HepG2 (cell line): ENCODE data around the gene VPS54. TPM values are rescaled to one million over a fixed set of nuclear protein-coding genes. Genes with fewer than 3 reads are reported as not detected.

Experiments used
- DMAP1 ChIP-seq: IDR thresholded peaks from 2 replicates; pipeline ENCODE4 v1.6.1; 2016
- DZIP1 ChIP-seq: sonication (generic); formaldehyde crosslinking; IDR thresholded peaks from 2 replicates; pipeline ENCODE4 v1.5.0; 2020; ENCODE audit warnings: mild to moderate bottlenecking, missing genetic modification reagents
- HDAC6 ChIP-seq: fragments of 200-600 bp; sonication (generic); IDR thresholded peaks from 2 replicates; pipeline ENCODE4 v1.7.0; 2017; ENCODE audit warnings: mild to moderate bottlenecking, antibody characterized with exemption, low read length, low read depth
- HMG20B ChIP-seq: conservative IDR thresholded peaks from 2 replicates; pipeline ENCODE4 v1.6.1; 2016; ENCODE audit warnings: missing genetic modification reagents, missing compliant biosample characterization
- IKZF1 ChIP-seq: fragments of 450-650 bp; IDR thresholded peaks from 2 replicates; pipeline ENCODE4 v1.7.1; 2016
- MEIS2 ChIP-seq: sonication (generic); formaldehyde crosslinking; IDR thresholded peaks from 2 replicates; pipeline ENCODE4 v1.9.0; 2021; ENCODE audit warnings: mild to moderate bottlenecking, missing genetic modification reagents
- MTF1 ChIP-seq: sonication (generic); formaldehyde crosslinking; IDR thresholded peaks from 2 replicates; pipeline ENCODE4 v1.5.0; 2020; ENCODE audit warnings: missing genetic modification reagents
- NFYB ChIP-seq: sonication (generic); formaldehyde crosslinking; IDR thresholded peaks from 2 replicates; pipeline ENCODE4 v1.4.0; 2020; ENCODE audit warnings: missing genetic modification reagents
- NR2F6 ChIP-seq, 2 experiments: IDR thresholded peaks; 2 replicates each; pipeline ENCODE4 v1.6.1; 2016; ENCODE audit warnings: antibody characterized with exemption in 1 of 2, mild to moderate bottlenecking in 1 of 2
- RELA ChIP-seq: sonication (generic); formaldehyde crosslinking; IDR thresholded peaks from 2 replicates; pipeline ENCODE4 v1.4.0; 2020; ENCODE audit warnings: missing genetic modification reagents
- TAF1 ChIP-seq: sonication (generic); formaldehyde crosslinking; IDR thresholded peaks from 2 replicates; pipeline ENCODE4 v1.4.0; 2020; ENCODE audit warnings: missing genetic modification reagents
- ZNF382 ChIP-seq: sonication (generic); formaldehyde crosslinking; IDR thresholded peaks from 2 replicates; pipeline ENCODE4 v1.5.0; 2020; ENCODE audit warnings: missing genetic modification reagents, mild to moderate bottlenecking, borderline replicate concordance
- ZNF790 ChIP-seq: sonication (generic); formaldehyde crosslinking; IDR thresholded peaks from 2 replicates; pipeline ENCODE4 v1.8.0; 2022; ENCODE audit warnings: missing genetic modification reagents, mild to moderate bottlenecking, borderline replicate concordance
- ZNF792 ChIP-seq: IDR thresholded peaks from 2 replicates; pipeline ENCODE4 v1.6.1; 2016
- polyA plus RNA-seq, 8 experiments: library from polyadenylated mRNA; depleted of rRNA in 3 of 8; stranded (reverse) in 7 of 8; unstranded in 1 of 8; fragments of >200 nt; fragmentation: Illumina TruSeq in 4 of 8; extraction: Trizol in 4 of 8; gene quantifications; 2 replicates each; pipeline versions ENCODE4 v1.2.1 to v1.2.3, GENCODE V29; 2011 to 2016; ENCODE audit warnings: low read depth in 4 of 8, missing spikeins in 1 of 8, mixed read lengths in 1 of 8; ENCODE audit not compliant: insufficient read depth in 1 of 8
- total RNA-seq, 5 experiments: library from RNA; depleted of rRNA; stranded (reverse); fragments of >200 nt; fragmentation: Illumina TruSeq; extraction: Trizol; gene quantifications; 2 replicates each; pipeline ENCODE4 v1.2.3, GENCODE V29; 2016; ENCODE audit warnings: low read depth in 1 of 5
- TF ChIP-seq, protein P1 (sequence below): sonication (generic); IDR thresholded peaks from 2 replicates; pipeline ENCODE4 v1.6.1; 2016; ENCODE audit warnings: low read depth, borderline replicate concordance

Gene VPS54
- total and polyA plus RNA-seq, 2 of the 13 experiments (the other 11 are each of a cell fraction or from before 2014, with no cell fraction given) = 64.7 to 77.5 TPM

GRCh38 chr2:63984606-63985359 lies 34.4 kb downstream of the VPS54 start (continued):
- TF ChIP-seq DZIP1 (CRISPR knock-in tag) = no peak
- TF ChIP-seq NR2F6 (IDR thresholded peaks at IDR 0.05) = peak; percentile 32
- peak; percentile 72 for TF ChIP-seq NR2F6 (CRISPR knock-in tag; IDR thresholded peaks at IDR 0.05)
- TF ChIP-seq HDAC6 = peak; percentile 72; the same call in 1 of the 2 replicates
- TF ChIP-seq TAF1 (CRISPR knock-in tag) = peak; percentile 37; the same call in 1 of the 2 replicates
- TF ChIP-seq ZNF382 (CRISPR knock-in tag) = no peak
- TF ChIP-seq ZNF792 = 0 out of 2 replicates have a peak, but pooled peaks have one; percentile 61
- TF ChIP-seq MEIS2 = peak; percentile 61
- TF ChIP-seq NFYB = peak; percentile 25; the same call in 1 of the 2 replicates
- TF ChIP-seq ZNF790 (CRISPR knock-in tag) = no peak
- peak; percentile 61; the same call in 1 of the 2 replicates for TF ChIP-seq RELA
- TF ChIP-seq HMG20B (CRISPR knock-in tag) = peak; percentile 95
- TF ChIP-seq, protein P1, sequence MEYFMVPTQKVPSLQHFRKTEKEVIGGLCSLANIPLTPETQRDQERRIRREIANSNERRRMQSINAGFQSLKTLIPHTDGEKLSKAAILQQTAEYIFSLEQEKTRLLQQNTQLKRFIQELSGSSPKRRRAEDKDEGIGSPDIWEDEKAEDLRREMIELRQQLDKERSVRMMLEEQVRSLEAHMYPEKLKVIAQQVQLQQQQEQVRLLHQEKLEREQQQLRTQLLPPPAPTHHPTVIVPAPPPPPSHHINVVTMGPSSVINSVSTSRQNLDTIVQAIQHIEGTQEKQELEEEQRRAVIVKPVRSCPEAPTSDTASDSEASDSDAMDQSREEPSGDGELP = no peak
- TF ChIP-seq MTF1 = peak; percentile 35; the same call in 1 of the 2 replicates
- TF ChIP-seq DMAP1 (CRISPR knock-in tag) = peak; percentile 12; the same call in 1 of the 2 replicates
- TF ChIP-seq IKZF1 = no peak
